Transverse colon (tissue), 4 donors: ENCODE data around the gene OSBPL3.

ENCODE experiments used
- POLR2A ChIP-seq: fragments of 450-650 bp; IDR thresholded peaks from one replicate; pipeline ENCODE4 v1.6.1; 2016; ENCODE audit warnings: antibody characterized with exemption, mild to moderate bottlenecking, moderate library complexity
- POLR2AphosphoS5 ChIP-seq, 3 donors: sonication (generic); formaldehyde crosslinking; IDR thresholded peaks; one replicate each; pipeline ENCODE4 v1.6.1; 2016; ENCODE audit warnings: antibody characterized with exemption in 3 of 3
- TF ChIP-seq, protein P1 (sequence below), 5 experiments: fragments of 200-600 bp in 3 of 5; fragments of 450-650 bp in 2 of 5; sonication (generic) in 3 of 5; IDR thresholded peaks; 1 replicate in 2 of 5; 2 replicates in 3 of 5; pipeline ENCODE4 v1.5.1; 2016 to 2017; ENCODE audit warnings: antibody characterized with exemption in 5 of 5, inconsistent platforms in 3 of 5, mild to moderate bottlenecking in 2 of 5, moderate library complexity in 1 of 5

DNA sequence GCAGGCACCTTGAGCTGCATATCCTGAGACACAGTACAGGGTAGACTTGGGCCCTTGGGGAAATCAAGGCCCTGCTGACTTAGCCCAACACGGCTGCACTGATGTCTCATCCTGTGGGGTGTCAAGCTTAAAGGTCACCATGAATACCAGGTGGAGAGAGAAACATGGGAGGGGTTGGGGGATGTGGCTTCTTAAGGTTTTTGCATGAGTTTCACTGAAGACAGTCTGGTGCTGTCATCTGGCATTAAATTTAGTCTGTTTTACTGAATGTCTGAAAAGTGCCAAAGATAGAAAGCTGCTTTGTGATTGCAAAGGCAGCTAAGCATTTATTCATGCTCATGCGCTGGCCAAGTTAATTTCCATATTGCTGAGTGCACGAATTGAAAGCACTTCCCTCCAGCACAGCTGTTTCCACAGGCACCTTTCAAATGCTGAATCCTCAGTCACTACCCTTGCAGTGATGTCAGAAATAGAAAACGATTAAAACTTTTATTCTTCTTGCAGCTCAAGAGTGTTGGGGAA, 102.1 kb downstream of the OSBPL3 start:
- TF ChIP-seq, protein P1, sequence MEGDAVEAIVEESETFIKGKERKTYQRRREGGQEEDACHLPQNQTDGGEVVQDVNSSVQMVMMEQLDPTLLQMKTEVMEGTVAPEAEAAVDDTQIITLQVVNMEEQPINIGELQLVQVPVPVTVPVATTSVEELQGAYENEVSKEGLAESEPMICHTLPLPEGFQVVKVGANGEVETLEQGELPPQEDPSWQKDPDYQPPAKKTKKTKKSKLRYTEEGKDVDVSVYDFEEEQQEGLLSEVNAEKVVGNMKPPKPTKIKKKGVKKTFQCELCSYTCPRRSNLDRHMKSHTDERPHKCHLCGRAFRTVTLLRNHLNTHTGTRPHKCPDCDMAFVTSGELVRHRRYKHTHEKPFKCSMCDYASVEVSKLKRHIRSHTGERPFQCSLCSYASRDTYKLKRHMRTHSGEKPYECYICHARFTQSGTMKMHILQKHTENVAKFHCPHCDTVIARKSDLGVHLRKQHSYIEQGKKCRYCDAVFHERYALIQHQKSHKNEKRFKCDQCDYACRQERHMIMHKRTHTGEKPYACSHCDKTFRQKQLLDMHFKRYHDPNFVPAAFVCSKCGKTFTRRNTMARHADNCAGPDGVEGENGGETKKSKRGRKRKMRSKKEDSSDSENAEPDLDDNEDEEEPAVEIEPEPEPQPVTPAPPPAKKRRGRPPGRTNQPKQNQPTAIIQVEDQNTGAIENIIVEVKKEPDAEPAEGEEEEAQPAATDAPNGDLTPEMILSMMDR (IDR thresholded peaks at IDR 0.05) = no peak
- TF ChIP-seq POLR2A (no peak), POLR2AphosphoS5 (IDR thresholded peaks at IDR 0.05) (no peak)
